ENCODE measurements around the gene WWOX.

WWOX gene

DNA sequence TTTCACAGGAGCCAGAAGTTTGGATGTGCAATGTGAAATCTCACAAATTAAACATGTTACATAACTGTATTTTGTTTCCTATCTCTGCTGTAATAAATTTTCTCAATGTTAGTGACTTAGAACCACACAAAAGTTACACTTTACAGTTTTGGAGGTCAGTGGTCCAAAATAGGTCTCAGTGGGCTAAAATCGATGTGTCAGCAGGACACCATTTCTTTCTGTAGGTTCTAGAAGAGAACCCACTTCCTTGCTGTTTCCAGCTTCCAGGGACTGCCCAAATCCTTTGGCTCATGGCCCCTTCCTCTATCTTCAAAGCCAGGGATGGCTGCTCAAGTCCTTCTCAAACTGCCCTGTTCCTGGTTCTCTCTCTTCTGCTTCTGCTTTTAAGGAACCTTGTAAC is 252.7 kb downstream of the WWOX start:
- DNase-seq (ENCODE audit: low read depth, low spot score): no peak

DNA sequence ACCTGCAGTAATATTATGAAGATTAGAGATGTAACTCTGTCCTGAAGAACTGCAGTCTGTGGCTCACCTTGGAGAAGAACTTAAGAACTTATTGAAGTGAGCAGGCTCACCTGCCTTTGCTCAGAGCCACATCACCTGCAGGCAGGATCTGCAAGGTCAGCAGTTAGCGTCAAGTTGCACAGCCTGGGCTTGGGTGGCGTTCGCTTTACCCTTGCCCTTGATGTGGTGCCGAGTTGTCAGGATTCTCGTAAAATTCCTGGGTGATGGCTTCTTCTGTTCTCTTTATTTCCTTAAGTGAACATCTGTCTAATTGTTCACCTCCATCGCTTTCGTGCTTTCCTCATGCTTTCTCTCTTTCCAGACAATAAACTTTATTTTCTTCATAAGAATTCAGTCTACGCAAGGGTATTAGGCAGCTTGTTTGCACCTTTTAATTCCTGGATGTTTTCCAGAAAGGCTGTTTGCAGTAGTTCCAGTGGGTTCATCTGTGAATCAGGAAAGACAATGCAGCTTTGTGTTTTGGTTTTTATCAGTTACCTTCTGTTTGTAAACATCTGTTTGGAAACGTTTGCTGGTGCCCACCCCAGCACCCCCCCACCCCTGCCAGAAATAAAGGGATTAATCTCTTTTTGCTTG is 254.3 kb downstream of the WWOX start:
- no peak for DNase-seq (ENCODE audit: low read depth, low spot score)

DNA sequence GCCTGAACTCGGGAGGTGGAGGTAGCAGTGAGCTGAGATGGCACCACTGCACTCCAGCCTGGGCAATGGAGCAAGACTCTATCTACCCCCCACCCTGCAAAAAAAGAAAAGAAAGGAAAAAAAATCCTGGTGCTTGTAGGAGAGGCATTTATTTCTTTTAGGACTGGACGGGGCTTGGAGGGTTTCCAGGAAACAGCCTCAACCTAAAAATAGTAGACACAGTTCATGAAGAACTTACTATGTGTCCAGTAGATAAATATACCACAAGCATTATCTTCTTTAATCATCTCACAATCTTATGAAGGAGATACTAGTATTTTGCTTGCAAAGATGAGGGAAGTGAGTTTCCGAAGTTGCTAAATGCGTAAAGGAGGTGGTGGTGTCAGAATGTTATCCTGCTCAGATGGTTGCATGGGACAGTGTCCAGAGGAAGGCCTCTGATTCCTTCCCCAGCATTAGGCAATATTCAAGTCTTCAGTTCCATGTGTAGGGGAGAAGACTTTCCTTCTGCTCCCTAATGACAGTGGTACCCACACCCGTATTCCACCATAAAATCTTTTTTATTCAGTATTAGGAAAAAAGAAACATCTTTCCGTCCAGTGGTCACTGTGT is 263.2 kb downstream of the WWOX start:
- DNase-seq (ENCODE audit: low read depth, low spot score): no peak

DNA sequence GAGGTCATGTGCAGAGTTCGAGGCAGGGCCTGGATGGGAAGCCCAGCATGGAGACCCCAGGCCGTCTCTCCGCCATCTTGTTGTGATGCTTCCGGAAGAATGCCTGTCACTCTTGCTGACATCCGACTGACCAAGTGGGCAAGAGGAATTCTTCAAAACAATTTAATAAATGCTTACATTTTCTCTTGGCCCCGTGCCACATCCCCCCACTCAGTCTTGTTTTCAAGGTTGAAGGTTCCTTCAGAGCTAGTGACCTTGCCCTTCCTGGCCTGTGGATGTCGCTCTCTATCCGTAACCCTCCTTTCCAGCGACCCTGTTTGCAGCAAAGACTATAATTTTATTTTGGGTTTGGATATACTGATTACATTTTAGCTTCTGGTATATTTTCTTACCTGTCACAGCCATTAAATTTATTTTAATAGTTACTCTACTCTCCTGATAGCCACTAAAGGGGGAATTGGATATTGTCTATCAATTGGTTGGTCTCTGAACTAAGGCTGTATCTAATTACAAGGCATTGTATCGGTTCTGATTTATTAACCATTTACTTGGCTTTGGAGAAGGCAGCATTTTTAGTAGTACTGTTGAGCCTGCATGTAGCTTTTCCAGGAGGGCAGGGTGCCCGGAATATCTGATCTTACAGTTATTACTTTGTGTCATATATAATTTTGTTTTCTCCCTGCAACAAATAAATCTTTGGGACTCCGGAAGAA is 264.5 kb downstream of the WWOX start:
- DNase-seq (ENCODE audit: low read depth, low spot score): no peak

DNA sequence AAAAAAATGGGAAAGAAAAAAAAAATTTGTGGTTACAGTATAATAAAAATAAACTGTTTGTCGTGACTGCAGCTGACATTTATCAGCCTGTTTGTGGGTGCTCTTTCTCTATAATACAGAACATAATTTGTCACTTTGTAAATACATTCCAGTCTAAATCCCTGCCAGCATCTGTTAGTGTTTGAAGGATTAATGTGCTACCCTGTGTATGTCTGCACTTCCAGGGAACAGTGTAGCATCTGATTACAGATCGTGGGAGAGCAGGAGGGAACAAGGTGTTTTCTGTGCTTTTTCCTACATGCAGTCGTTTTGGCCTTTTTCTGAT is 265.1 kb downstream of the WWOX start:
- no peak for DNase-seq (ENCODE audit: low read depth, low spot score)

DNA sequence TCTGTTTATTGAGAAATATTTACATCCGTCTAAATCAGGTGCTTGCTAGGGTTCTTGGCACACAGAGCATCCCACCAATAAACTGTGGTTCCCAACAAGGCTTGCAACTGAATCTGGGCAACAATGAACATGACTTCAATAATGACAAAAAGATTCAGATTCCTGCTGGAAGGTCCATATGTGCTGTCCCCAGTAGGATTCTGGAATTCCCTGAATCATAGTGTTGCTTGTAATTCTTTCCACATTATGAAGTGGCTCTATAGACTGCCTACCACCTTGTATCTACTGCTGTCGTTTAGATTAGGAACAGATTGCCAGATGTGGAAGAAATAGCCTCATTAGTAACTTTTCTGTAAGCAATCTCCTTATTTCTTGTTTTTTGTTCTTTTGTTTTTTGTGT is 265.9 kb downstream of the WWOX start:
- no peak for DNase-seq (ENCODE audit: low read depth, low spot score)

DNA sequence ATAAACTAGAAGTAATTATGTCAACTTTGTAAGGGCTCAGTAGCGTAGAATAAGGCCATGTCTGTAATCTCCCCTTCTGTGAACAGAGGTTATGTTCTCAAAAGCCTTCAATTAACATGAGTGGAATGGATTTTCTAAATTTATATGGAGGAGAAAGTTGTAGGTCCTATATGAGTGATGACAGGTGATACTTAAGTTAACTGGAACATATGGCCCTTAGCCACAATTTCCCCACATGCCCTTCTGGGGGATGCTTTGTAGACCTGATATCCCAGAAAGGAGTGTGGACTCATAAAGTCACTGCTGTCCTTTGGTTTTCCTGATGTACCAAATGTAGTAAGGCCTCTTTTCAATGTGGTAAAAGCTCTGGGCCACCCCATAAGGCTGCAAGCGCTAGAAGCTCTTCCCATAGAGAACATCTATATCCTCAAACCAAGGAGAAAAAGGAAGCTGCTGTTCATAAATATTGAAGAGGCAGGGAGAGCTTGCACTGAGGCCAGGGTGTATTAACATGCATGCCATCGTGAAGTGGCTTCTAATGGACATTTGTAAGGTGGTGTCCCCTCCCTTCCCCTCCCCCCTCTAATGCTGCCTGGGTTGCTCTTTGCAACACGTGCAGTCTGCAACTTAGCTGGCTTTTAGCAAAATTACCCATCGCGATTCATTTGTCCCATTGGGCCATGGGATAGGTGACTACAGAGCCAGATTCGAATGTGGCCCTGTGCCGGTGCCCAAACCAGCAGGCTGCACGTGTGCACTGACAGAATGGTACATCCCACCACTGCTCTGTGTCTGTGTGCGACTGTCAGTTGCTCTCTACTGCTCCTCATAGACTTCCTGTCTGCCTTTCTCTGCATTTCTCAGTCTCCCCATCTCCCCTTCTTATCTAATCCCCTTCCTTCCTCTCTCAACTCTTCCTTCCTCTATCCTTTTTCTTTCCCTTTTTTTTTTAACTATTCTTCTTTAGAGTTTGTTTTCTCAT is 269.0 kb downstream of the WWOX start:
- DNase-seq (ENCODE audit: low read depth, low spot score): no peak

DNA sequence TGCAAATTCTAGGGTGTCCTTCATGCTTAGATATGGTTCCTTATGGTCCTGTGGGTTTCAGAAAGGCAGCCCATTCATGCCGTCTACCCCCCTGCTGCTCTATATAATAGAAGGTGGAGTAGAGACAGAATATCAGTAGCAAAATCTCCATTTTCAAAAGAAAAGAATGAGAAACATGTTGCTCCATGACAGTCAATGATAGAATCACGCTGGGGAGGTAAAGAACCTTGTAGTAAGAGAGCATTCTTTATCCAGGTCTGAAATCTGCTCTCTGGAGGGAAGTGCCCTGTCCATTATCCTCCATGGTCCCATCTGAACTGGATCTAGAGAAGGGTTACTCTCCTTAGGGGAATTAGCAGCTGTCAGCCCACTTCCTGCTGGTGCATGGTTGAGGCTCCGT is 272.8 kb downstream of the WWOX start:
- DNase-seq (ENCODE audit: low read depth, low spot score): no peak

DNA sequence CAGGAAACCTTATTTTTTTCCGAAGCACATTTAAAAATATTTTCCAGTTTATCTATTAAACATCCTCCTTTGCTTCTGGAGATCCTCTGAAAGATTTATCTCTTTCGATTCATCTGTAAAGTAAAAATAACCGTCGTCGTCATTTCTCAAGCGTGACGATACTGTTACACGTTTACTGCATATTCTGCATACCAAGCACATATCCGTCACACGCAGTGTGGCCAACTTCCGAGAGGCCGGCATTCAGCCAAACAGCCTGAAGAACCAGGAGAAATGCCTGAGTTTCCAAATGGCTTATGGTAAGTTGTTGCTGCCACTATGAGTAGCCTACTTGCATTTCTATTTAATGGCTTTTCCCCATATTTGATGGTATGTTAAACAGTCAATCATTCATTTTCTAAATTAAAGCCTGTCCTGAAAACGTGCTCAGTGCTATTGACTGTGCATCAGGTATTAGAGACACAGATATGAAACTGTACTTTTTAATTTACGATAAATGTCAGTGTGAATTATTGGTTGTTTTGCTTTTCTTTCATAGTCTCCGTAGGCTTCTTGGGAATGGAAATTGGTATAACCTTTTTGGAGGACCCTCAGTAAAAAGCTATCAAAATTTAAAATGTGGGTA is 275.7 kb downstream of the WWOX start:
- no peak for DNase-seq (ENCODE audit: low read depth, low spot score)

DNA sequence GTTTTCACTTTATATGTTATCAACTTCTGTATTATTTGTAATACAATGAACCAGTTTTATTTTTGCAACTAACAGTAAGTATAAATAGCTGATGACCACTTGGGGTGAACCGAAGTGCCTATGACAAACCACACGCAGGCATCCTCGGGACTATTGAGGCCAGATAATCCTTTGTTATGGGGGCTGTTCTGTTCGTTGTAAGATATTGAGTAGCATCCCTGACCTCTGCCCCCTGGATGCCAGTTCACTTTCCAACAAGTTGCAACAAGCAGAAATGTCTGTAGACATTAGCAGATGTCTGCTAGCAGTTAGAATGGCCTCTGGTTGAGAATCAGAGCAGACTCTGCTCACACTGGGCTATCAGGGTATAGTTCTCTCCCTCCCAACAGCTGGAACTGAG is 277.0 kb downstream of the WWOX start:
- DNase-seq (ENCODE audit: low read depth, low spot score): no peak

DNA sequence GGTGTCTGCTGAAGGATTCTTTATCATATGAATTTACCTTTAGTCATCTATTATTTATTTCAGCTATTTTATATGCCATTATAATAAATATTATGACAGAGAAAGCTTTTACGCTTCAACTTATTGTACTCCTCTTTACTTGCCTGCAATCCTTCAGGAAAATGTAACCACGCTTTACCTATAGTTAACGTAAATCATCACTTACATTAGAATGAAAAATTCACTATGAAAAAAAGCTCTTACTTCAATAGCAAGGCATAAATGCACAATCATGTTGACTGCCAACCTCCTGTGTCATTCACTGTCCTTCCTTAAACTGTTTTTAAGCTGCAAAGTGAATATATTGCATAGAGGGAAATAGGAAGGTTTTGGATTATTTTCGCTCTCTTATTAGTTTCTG is 277.9 kb downstream of the WWOX start:
- no peak for DNase-seq (ENCODE audit: low read depth, low spot score)

DNA sequence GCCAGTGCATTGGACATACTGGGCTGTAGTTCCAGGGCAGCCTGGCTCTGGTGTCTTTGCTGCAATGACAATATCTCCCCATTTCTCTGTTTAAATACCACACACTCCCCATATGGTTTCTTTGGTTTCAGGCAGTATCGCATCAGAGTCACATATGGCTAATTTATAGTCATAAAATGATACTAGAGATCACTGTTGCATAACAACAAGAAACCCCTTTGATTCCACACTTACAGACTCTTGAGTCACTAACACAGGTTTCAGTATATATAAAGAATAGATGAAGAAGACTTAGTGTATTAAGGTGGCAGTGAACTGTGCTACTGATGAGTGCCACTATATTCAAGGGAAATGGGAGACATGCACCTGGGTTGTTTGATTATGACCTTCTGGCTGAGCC is 281.6 kb downstream of the WWOX start:
- DNase-seq (ENCODE audit: low read depth, low spot score): no peak

DNA sequence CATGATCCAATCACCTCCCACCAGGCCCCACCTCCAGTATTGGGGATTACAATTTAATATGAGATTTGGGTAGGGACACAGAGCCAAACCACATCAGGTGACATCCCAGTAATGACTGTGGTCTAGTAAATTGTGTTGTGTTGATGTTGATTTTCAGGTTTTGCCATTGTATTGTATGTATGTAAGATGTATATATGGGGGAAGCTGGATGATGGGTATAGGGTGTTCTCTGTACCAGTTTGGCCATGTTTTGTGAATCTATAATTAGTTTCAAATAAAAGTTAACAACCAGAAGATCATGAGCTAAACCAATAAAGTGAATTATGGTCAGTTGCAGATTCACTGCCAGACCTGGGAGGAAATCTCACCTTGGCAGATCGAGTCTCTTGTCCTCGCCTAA is 283.7 kb downstream of the WWOX start:
- no peak for DNase-seq (ENCODE audit: low read depth, low spot score)

DNA sequence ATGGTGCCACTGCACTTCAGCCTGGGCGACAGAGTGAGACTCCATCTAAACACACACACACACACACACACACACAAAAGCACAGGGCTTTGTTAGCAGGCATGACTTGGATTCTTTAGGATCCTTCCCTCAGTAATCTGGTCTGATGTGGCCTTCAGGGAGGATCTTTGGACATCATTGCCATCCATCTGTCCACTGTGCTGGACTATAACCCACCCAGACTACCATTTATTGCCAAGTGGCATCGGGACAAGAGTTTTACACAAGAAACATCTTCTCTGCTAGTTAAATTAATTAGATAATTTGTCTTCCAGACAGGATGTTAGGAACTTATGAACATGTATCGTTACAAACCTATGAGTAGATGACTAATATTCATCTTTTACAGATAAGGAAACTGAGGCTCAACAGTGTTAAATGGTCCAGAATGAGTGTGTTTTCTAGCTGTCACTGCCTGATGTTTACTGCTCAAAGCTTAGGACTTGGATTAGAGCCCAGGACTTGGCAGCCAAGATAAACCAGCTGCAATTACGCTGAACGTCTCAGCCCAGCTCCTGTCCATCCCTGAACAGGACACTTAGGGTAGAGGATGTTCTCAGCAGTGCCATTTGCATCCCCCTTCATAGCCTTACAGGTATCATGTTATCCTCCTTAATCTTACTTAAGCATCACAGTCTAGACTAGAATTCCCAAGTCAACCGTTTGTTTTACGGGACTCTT is 285.8 kb downstream of the WWOX start:
- DNase-seq (ENCODE audit: low read depth, low spot score): no peak

DNA sequence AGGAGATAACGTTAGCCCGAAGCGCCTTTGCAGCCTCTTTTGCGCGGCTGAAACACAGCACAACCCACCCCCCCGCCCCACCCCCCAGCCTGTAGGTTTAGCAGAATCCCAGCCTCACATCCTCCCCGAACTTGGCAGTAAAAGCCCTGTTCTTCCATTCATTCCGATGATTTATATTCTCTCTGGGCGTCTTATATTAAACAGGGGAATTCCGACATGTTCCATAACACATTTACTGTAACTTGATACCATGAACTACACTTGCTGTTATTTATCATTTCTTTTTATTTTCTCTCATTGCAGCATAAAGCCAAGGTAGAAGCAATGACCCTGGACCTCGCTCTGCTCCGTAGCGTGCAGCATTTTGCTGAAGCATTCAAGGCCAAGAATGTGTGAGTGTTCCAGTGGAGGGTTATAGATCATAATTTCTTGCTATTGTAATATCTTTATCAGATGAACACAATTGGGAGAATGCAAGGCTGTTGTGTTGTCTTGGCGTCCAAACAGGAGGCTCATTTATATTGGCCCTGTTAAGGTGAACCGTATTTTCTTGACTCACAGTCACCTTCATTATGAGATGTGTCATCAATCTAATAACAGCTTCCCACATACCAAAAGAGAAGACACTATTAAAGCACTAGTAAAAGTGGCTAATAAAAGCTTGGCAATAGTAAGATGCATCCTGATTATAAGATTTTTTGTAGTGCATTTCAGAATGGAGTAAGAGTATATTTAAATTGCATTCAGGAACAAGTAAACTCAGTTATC is 287.3 kb downstream of the WWOX start:
- DNase-seq (ENCODE audit: low read depth, low spot score): no peak

DNA sequence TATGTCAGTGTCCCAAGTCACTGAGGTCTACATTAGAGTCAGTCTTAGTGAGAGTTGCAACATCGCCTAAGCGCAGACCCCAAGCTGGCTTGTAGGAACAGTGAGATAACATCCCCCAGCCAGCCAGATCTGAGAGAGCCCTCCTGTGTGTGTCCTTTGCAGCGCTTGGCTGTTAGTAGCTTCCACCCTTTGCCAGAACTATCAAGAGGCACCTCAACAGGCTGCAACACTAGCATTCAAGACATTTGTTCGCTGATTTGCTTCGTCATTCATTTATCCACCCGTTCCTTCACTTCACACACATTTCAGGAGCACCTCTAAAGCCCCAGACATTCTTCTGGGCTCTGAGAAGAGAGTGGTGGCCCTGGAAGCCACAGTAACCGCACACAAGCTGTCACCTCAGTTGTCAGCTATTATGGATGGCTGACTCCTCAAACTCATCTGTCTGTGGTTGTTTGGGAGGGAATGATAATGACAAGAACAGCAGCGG is 289.6 kb downstream of the WWOX start:
- DNase-seq (ENCODE audit: low read depth, low spot score): no peak

DNA sequence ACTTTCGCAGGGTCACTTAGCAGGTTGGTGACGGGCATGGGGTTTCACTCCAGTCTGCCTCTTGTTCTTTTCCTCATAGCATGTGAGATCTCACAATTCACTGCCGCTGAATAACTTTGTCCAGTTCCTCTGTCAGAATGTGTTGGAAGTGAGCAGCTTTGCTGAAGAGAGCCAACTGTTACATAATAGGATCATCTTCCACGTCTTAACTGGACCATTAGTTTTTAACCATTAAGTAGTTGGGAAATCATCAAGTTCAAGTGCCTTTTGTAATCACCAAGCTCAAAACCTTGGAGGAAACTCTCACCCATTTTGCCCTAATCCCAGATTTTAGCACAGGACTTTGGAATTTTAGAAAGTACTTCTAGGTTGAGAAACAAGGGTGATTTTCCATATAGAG is 290.6 kb downstream of the WWOX start:
- DNase-seq (ENCODE audit: low read depth, low spot score): no peak

DNA sequence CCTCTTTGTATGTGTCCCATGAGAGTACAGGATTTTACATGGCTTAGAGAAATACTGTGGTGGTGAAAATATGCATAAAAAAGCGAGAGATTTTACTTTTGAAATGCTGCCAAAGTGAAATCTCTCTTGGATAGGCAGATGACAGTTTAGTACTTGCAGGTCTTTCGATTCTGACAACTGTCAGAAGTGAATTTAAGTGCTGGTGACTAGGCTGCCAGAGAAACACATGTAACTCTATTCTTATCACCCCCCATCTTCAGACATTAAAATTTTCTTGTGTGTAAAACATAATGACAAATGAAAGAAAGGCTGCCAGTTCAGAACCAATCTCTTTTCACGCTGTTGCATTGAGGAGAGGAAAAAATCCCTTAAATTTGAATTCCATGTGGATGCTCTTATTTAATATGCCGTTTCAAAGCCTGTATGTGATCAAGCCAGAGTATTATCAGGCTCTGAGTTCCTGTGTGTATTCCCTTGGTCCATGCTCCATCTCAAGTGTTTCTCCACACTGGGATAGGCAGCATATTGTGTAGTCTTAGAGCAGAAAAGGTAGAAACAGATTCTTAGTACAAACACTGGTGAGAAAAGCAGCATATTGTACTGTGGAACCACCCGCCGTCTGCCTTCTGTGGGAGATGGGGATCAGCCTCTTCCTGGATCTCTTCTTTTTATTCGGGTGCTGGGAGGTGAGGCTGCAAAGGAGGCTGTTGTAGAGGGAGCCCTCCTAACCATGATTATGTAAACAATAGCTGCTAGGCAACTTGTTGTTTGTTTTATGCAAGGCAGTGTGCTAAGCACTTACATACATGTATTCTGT is 291.3 kb downstream of the WWOX start:
- no peak for DNase-seq (ENCODE audit: low read depth, low spot score)

DNA sequence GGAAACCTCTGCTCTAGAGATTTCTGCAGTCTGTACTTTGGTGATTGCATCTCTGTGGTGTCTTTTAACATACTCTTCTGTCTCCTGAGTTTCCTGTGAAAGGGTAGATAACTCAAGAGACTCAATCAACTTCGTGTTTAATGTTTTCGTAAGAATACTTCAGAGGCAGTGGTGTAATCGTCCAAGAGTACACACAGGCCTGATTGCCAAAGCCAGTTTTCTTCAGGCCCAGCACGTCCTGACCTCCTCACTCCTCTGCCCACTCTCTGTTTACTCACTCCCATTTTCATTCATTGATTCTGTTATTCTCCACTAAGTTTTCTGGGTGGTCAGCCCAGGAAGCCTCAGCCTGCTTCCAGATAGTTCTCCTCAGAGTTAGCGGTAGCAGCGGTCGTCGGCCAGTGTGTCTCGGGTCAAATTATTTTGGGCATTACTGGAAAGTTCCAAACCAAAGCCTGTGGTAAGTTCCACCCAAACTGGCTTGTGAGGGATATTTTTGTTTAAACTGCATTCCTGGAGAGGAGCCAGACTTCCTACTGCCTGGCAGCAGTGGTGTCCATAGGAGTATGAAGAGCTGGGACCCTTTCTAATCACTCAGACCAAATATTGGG is 293.2 kb downstream of the WWOX start:
- no peak for DNase-seq (ENCODE audit: low read depth, low spot score)

Data from brain pericyte (primary cell).